ENCODE measurements around the gene P2RX6. TPM values are rescaled to one million over a fixed set of nuclear protein-coding genes. Genes with fewer than 3 reads are reported as not detected.

P2RX6 gene
- total and polyA plus RNA-seq, 2 experiments from 2014 or later = not detected

DNA sequence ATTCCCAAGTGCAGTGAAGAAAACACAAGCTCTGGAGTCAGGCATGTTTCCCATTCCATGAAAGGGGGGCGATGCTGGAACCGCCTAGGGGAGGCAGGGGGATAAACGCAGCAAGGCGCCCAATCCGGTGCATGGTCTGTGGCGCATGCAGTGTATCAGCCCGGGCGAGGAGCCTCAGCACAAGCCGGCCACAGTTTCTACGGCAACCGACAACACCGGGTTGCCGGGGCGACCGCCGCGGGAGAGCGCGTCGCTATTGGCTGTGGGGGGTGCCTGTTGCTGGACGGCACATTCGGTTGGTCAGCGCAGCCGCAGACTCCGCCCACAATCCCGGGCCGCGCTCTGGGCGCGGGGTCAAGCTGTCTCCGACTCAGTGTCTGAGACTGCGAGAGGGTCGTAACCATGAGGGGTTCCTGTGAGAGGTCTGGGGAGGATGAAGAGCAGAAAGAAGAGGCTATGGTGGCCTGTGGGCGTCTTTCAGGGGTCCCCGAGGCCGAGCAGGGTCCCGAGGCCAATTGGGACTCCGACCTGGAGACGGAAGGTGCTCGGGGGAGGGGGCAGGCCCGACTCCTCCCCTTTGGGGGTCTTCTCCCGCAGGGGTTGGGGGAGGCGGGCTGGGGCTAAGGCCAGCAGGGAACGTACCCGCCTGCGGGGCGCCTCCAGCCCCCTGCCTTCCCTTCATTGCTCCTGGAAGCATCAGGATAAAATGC, 30.8 kb downstream of the P2RX6 start, which contains the start of gene LRRC74B:
Gene LRRC74B, plus strand, starts transcription at position 362 of the 710 bp plus-strand sequence. Its CDS starts 41 bp downstream, at position 403.
- Mint-ChIP-seq H3K4me1 (peaks cover 15% of the 10 kb centered on the region), H3K36me3 (ENCODE audit: low read depth) (no peaks in the 10 kb centered on the region), H3K27me3 (ENCODE audit: insufficient read depth, low read depth, poor library complexity) (peaks cover 25% of the 10 kb centered on the region), H3K4me3 (peak within 1 kb of the TSS; percentile 88), H3K27ac (no peak within 1 kb of the TSS), H3K9me3 (no peaks in the 10 kb centered on the region)
- DNase-seq (ENCODE audit: low spot score) (peak; percentile 97), ATAC-seq (peak; percentile 97)
- Histone ChIP-seq H3K36me3 (ENCODE audit: insufficient read depth) (no peaks in the 10 kb centered on the region), H3K79me2 (replicated peaks; ENCODE audit: insufficient read depth) (no peaks in the 10 kb centered on the region), H3F3A (replicated peaks; ENCODE audit: low read depth) (0 out of 2 replicates have a peak, but pooled peaks cover 4% of the 10 kb centered on the region), H2AFZ (peak within 1 kb of the TSS; percentile 95), H3K4me2 (peak within 1 kb of the TSS; percentile 88), H3K9me2 (ENCODE audit: insufficient read depth) (no peaks in the 10 kb centered on the region), H3K4me3 (peak within 1 kb of the TSS; percentile 91), H3K27me3 (ENCODE audit: insufficient read depth) (no peaks in the 10 kb centered on the region), H3K4me1 (ENCODE audit: insufficient read depth) (no peaks in the 10 kb centered on the region), H3K27ac (ENCODE audit: low read depth) (no peak within 1 kb of the TSS), H4K20me1 (replicated peaks; ENCODE audit: insufficient read depth) (no peaks in the 10 kb centered on the region)
- TF ChIP-seq, protein P1, sequence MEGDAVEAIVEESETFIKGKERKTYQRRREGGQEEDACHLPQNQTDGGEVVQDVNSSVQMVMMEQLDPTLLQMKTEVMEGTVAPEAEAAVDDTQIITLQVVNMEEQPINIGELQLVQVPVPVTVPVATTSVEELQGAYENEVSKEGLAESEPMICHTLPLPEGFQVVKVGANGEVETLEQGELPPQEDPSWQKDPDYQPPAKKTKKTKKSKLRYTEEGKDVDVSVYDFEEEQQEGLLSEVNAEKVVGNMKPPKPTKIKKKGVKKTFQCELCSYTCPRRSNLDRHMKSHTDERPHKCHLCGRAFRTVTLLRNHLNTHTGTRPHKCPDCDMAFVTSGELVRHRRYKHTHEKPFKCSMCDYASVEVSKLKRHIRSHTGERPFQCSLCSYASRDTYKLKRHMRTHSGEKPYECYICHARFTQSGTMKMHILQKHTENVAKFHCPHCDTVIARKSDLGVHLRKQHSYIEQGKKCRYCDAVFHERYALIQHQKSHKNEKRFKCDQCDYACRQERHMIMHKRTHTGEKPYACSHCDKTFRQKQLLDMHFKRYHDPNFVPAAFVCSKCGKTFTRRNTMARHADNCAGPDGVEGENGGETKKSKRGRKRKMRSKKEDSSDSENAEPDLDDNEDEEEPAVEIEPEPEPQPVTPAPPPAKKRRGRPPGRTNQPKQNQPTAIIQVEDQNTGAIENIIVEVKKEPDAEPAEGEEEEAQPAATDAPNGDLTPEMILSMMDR (conservative IDR thresholded peaks at IDR 0.05; ENCODE audit: low read depth in 2 of 2) = no peak
- TF ChIP-seq ZNF462 (CRISPR knock-in tag; IDR thresholded peaks at IDR 0.05) (no peak), NANOG (IDR thresholded peaks at IDR 0.05; ENCODE audit: borderline replicate concordance) (no peak), ZNF331 (CRISPR knock-in tag; IDR thresholded peaks at IDR 0.05; ENCODE audit: low read depth) (no peak), POLR2AphosphoS5 (IDR thresholded peaks at IDR 0.05; ENCODE audit: low read depth) (peak; percentile 45; the same call in 1 of the 2 replicates), EZH2phosphoT487 (IDR thresholded peaks at IDR 0.05; ENCODE audit: unreplicated experiment) (no peak), STAT1 (IDR thresholded peaks at IDR 0.05; ENCODE audit: unreplicated experiment) (no peak), JUNB (IDR thresholded peaks at IDR 0.05; ENCODE audit: unreplicated experiment) (no peak), CREB1 (CRISPR knock-in tag; IDR thresholded peaks at IDR 0.05; ENCODE audit: low read depth) (0 out of 2 replicates have a peak, but pooled peaks have one; percentile 18), EZH2 (IDR thresholded peaks at IDR 0.05; ENCODE audit: low read depth, unreplicated experiment) (no peak)
- TF ChIP-seq, protein P2, sequence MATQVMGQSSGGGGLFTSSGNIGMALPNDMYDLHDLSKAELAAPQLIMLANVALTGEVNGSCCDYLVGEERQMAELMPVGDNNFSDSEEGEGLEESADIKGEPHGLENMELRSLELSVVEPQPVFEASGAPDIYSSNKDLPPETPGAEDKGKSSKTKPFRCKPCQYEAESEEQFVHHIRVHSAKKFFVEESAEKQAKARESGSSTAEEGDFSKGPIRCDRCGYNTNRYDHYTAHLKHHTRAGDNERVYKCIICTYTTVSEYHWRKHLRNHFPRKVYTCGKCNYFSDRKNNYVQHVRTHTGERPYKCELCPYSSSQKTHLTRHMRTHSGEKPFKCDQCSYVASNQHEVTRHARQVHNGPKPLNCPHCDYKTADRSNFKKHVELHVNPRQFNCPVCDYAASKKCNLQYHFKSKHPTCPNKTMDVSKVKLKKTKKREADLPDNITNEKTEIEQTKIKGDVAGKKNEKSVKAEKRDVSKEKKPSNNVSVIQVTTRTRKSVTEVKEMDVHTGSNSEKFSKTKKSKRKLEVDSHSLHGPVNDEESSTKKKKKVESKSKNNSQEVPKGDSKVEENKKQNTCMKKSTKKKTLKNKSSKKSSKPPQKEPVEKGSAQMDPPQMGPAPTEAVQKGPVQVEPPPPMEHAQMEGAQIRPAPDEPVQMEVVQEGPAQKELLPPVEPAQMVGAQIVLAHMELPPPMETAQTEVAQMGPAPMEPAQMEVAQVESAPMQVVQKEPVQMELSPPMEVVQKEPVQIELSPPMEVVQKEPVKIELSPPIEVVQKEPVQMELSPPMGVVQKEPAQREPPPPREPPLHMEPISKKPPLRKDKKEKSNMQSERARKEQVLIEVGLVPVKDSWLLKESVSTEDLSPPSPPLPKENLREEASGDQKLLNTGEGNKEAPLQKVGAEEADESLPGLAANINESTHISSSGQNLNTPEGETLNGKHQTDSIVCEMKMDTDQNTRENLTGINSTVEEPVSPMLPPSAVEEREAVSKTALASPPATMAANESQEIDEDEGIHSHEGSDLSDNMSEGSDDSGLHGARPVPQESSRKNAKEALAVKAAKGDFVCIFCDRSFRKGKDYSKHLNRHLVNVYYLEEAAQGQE (IDR thresholded peaks at IDR 0.05; ENCODE audit: unreplicated experiment) = no peak
- TF ChIP-seq, protein P3, sequence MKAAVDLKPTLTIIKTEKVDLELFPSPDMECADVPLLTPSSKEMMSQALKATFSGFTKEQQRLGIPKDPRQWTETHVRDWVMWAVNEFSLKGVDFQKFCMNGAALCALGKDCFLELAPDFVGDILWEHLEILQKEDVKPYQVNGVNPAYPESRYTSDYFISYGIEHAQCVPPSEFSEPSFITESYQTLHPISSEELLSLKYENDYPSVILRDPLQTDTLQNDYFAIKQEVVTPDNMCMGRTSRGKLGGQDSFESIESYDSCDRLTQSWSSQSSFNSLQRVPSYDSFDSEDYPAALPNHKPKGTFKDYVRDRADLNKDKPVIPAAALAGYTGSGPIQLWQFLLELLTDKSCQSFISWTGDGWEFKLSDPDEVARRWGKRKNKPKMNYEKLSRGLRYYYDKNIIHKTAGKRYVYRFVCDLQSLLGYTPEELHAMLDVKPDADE (IDR thresholded peaks at IDR 0.05) = no peak
